GM21786 (cell line): ENCODE measurements around the gene ADGRD1.

Experiments
- ATAC-seq: cut with Tn5 transposase; IDR thresholded peaks from one replicate; pipeline ENCODE4 v1.9.1; 2021; ENCODE audit not compliant: unreplicated experiment

Gene ADGRD1

GRCh38 chr12:131142891-131143657, 189.4 kb downstream of the ADGRD1 start:
- no peak for ATAC-seq

- ATAC-seq, result no peak
Measured at GRCh38 chr12:131146173-131146675, 192.5 kb downstream of the ADGRD1 start.

- no peak for ATAC-seq
Measured at GRCh38 chr12:131147293-131147692, 193.6 kb downstream of the ADGRD1 start.

- no peak for ATAC-seq
Measured at GRCh38 chr12:131147894-131148293, 194.2 kb downstream of the ADGRD1 start.

GRCh38 chr12:131151558-131152345, 198.0 kb downstream of the ADGRD1 start:
- no peak for ATAC-seq

GRCh38 chr12:131152587-131152986, 198.9 kb downstream of the ADGRD1 start:
- no peak for ATAC-seq

GRCh38 chr12:131153016-131153415, 199.3 kb downstream of the ADGRD1 start:
- ATAC-seq, result no peak

GRCh38 chr12:131153956-131154355, 200.2 kb downstream of the ADGRD1 start:
- ATAC-seq, result no peak

GRCh38 chr12:131155131-131155530, 201.4 kb downstream of the ADGRD1 start:
- ATAC-seq, result no peak

- no peak for ATAC-seq
Measured at GRCh38 chr12:131157743-131158142, 204.0 kb downstream of the ADGRD1 start.

- ATAC-seq, result no peak
Measured at GRCh38 chr12:131159660-131160059, 206.0 kb downstream of the ADGRD1 start.

GRCh38 chr12:131162113-131162512, 208.4 kb downstream of the ADGRD1 start:
- no peak for ATAC-seq

- ATAC-seq, result no peak
Measured at GRCh38 chr12:131163189-131163738, 209.6 kb downstream of the ADGRD1 start.

- ATAC-seq, result no peak
Measured at GRCh38 chr12:131164096-131164872, 210.6 kb downstream of the ADGRD1 start.

- no peak for ATAC-seq
Measured at GRCh38 chr12:131166717-131167116, 213.0 kb downstream of the ADGRD1 start.

GRCh38 chr12:131167334-131167733, 213.6 kb downstream of the ADGRD1 start:
- no peak for ATAC-seq

- ATAC-seq, result no peak
Measured at GRCh38 chr12:131171029-131171428, 217.3 kb downstream of the ADGRD1 start.

- ATAC-seq, result no peak
Measured at GRCh38 chr12:131174901-131175300, 221.2 kb downstream of the ADGRD1 start.

GRCh38 chr12:131176266-131176665, 222.6 kb downstream of the ADGRD1 start:
- ATAC-seq, result no peak

GRCh38 chr12:131176926-131177325, 223.2 kb downstream of the ADGRD1 start:
- no peak for ATAC-seq

- ATAC-seq, result no peak
Measured at GRCh38 chr12:131177599-131177998, 223.9 kb downstream of the ADGRD1 start.
